HG03439 (cell line): ENCODE results near the gene SLAMF8.

Experiments
- ATAC-seq: cut with Tn5 transposase; IDR thresholded peaks from one replicate; pipeline ENCODE4 v1.9.1; 2021; ENCODE audit warnings: mild to moderate bottlenecking, moderate library complexity; ENCODE audit not compliant: unreplicated experiment

SLAMF8 gene

GRCh38 chr1:159817276-159818041 is 9.2 kb upstream of the SLAMF8 start:
- no peak for ATAC-seq

GRCh38 chr1:159821171-159821867 is 5.4 kb upstream of the SLAMF8 start:
- no peak for ATAC-seq

- ATAC-seq, result no peak
These were observed 3.3 kb upstream of the SLAMF8 start for GRCh38 chr1:159823406-159823805.

GRCh38 chr1:159825564-159825963 is 1.1 kb upstream of the SLAMF8 start:
- ATAC-seq, result no peak

GRCh38 chr1:159827102-159827490 is 423 bp downstream of the SLAMF8 start:
- ATAC-seq, result no peak

GRCh38 chr1:159827549-159827948 is 876 bp downstream of the SLAMF8 start:
- ATAC-seq, result no peak

GRCh38 chr1:159828176-159828575 is 1.5 kb downstream of the SLAMF8 start:
- ATAC-seq, result no peak

- no peak for ATAC-seq
These were observed 2.1 kb downstream of the SLAMF8 start for GRCh38 chr1:159828581-159829272.

GRCh38 chr1:159829273-159829634 is 2.6 kb downstream of the SLAMF8 start:
- ATAC-seq, result peak; percentile 73

GRCh38 chr1:159829822-159830465 is 3.3 kb downstream of the SLAMF8 start:
- no peak for ATAC-seq

- no peak for ATAC-seq
These were observed 4.0 kb downstream of the SLAMF8 start for GRCh38 chr1:159830722-159831121.

GRCh38 chr1:159831412-159832141 is 4.9 kb downstream of the SLAMF8 start:
- no peak for ATAC-seq

GRCh38 chr1:159832309-159832708 is 5.6 kb downstream of the SLAMF8 start:
- no peak for ATAC-seq

GRCh38 chr1:159835356-159835755 is 8.7 kb downstream of the SLAMF8 start:
- no peak for ATAC-seq

GRCh38 chr1:159835862-159836525 is 9.3 kb downstream of the SLAMF8 start:
- ATAC-seq, result no peak

- ATAC-seq, result no peak
These were observed 12.0 kb downstream of the SLAMF8 start for GRCh38 chr1:159838715-159839114.

- ATAC-seq, result no peak
These were observed 12.6 kb downstream of the SLAMF8 start for GRCh38 chr1:159839116-159839849.

GRCh38 chr1:159841749-159842148 is 15.1 kb downstream of the SLAMF8 start:
- no peak for ATAC-seq

- ATAC-seq, result no peak
These were observed 16.8 kb downstream of the SLAMF8 start for GRCh38 chr1:159843459-159843858.
